Measurements from ENCODE around the gene AHDC1. TPM values are rescaled to one million over a fixed set of nuclear protein-coding genes. Genes with fewer than 3 reads are reported as not detected.

Gene AHDC1
- total and polyA plus RNA-seq, 2 of the 13 experiments (the other 11 are each of a cell fraction or from before 2014, with no cell fraction given) = 1.0 to 2.7 TPM

DNA sequence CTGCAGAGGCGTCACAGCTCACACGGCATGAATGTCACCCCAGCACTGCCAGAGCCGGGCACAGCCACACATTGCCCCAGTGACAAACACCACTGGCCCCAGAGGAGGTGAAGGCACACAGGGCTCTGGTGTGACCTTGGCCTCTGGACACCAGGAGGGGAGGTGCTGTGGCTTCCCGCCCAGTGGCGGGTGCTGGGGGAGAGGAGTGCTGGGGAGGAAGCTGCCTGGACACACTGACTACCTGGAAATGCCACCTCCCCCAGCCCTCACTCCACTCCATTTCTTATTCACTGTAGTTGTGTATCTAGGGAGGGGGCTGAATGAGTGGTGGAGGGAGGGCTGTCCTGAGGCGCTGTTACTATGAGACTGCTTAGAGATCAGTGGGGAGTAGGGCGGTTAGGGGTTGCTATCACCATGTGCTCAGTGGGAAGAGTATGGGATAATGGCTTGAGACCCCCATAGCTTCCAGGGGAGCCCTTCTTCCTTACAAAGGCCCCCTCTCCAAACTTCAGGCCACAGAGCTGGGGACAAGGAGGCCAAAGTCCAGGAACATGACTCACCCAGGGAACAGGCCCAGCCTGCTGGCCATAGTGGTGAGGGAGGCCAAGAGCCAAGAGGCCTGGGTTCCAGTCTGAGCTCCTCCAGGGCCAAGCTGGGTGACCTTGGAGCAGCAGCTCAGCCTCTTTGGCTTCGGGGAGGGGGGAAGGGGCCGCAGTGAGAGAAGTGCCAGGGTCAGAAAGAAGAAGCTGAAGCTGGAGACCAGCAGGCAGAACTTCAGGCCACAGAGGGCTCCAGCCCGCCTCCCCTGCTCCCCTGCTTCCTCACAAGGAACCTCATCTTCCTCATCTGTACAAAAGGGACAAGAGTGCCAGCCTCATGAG lies 40.1 kb downstream of the AHDC1 start (continued):
- TF ChIP-seq STAT6 (CRISPR knock-in tag; IDR thresholded peaks at IDR 0.05; ENCODE audit: borderline replicate concordance) (peak; percentile 46; the same call in 1 of the 2 replicates), SAP130 (CRISPR knock-in tag; IDR thresholded peaks at IDR 0.05; ENCODE audit: low read depth) (peak; percentile 96), ISL2 (CRISPR knock-in tag; IDR thresholded peaks at IDR 0.05) (peak; percentile 81), SOX13 (IDR thresholded peaks at IDR 0.05) (peak; percentile 44; the same call in 1 of the 2 replicates), SOX13 (CRISPR knock-in tag; conservative IDR thresholded peaks at IDR 0.05 in 1 of 2, IDR thresholded peaks at IDR 0.05 in 1 of 2) (peak in 1 of 2 experiments; percentile 82; a peak in 2 of 4 replicates), NR2C2 (CRISPR knock-in tag; IDR thresholded peaks at IDR 0.05; ENCODE audit: borderline replicate concordance) (peak; percentile 78; the same call in 1 of the 2 replicates), SKIL (CRISPR knock-in tag; IDR thresholded peaks at IDR 0.05; ENCODE audit: borderline replicate concordance) (peak; percentile 90), E2F2 (CRISPR knock-in tag; IDR thresholded peaks at IDR 0.05; ENCODE audit: borderline replicate concordance) (peak; percentile 93; the same call in 1 of the 2 replicates), ZNF772 (CRISPR knock-in tag; IDR thresholded peaks at IDR 0.05) (no peak), ZNF607 (CRISPR knock-in tag; IDR thresholded peaks at IDR 0.05; ENCODE audit: borderline replicate concordance) (peak; percentile 71; the same call in 1 of the 2 replicates), NR3C1 (CRISPR knock-in tag; IDR thresholded peaks at IDR 0.05) (no peak), ATAD3A (CRISPR knock-in tag; IDR thresholded peaks at IDR 0.05) (peak; percentile 29; the same call in 1 of the 2 replicates), ZSCAN21 (CRISPR knock-in tag; IDR thresholded peaks at IDR 0.05; ENCODE audit: borderline replicate concordance) (peak; percentile 62; the same call in 1 of the 2 replicates), ZMYM2 (CRISPR knock-in tag; IDR thresholded peaks at IDR 0.05) (peak; percentile 79; the same call in 1 of the 2 replicates), ZNF431 (CRISPR knock-in tag; IDR thresholded peaks at IDR 0.05; ENCODE audit: borderline replicate concordance, low read depth) (0 out of 2 replicates have a peak, but pooled peaks have one; percentile 21), IKZF1 (IDR thresholded peaks at IDR 0.05) (no peak), RXRB (CRISPR knock-in tag; IDR thresholded peaks at IDR 0.05; ENCODE audit: borderline replicate concordance) (peak; percentile 96), ONECUT2 (CRISPR knock-in tag; IDR thresholded peaks at IDR 0.05) (no peak), MED1 (CRISPR knock-in tag; IDR thresholded peaks at IDR 0.05) (peak; percentile 94), ZNF792 (CRISPR knock-in tag; IDR thresholded peaks at IDR 0.05) (peak; percentile 96), ZKSCAN8 (CRISPR knock-in tag; IDR thresholded peaks at IDR 0.05; ENCODE audit: borderline replicate concordance) (0 out of 2 replicates have a peak, but pooled peaks have one; percentile 52)
- TF ChIP-seq, protein P1, sequence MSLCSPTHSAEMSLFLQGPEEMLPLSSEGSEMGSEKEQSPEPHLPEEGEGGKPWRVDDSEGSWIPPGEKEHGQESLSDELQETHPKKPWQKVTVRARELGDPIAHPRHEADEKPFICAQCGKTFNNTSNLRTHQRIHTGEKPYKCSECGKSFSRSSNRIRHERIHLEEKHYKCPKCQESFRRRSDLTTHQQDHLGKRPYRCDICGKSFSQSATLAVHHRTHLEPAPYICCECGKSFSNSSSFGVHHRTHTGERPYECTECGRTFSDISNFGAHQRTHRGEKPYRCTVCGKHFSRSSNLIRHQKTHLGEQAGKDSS (CRISPR knock-in tag; IDR thresholded peaks at IDR 0.05; ENCODE audit: borderline replicate concordance, low read depth) = peak; percentile 93; the same call in 1 of the 2 replicates

Measured in HepG2 (cell line).